ENCODE results near the gene HEATR5B.

HEATR5B gene

GRCh38 chr2:36976065-36976464 lies 108.1 kb downstream of the HEATR5B start:
- Histone ChIP-seq H3K9me3 (replicated peaks; ENCODE audit: insufficient read depth, low read length) (no peaks in the 10 kb centered on the region), H3K4me2 (ENCODE audit: low read depth, low read length) (no peak overlapping the region), H3K27me3 (replicated peaks; ENCODE audit: insufficient read depth, low read length) (no peaks in the 10 kb centered on the region), H4K20me1 (ENCODE audit: insufficient read depth, low read length) (no peaks in the 10 kb centered on the region), H3K4me1 (ENCODE audit: low read length) (no peaks in the 10 kb centered on the region), H3K9ac (ENCODE audit: low read length) (no peak overlapping the region), H3K4me3 (ENCODE audit: low read length) (no peak overlapping the region), H2AFZ (ENCODE audit: low read length) (no peak overlapping the region), H3K79me2 (ENCODE audit: low read length) (no peaks in the 10 kb centered on the region), H3K27ac (ENCODE audit: low read length) (no peak overlapping the region), H3F3A (ENCODE audit: insufficient read depth, low read length) (no peaks in the 10 kb centered on the region), H3K36me3 (replicated peaks; ENCODE audit: insufficient read depth, low read length) (no peaks in the 10 kb centered on the region), H3K9me2 (replicated peaks; ENCODE audit: insufficient read depth, low read length) (no peaks in the 10 kb centered on the region)
- TF ChIP-seq EZH2 (optimal IDR thresholded peaks at IDR 0.05; ENCODE audit: low read depth, low read length) (no peak), EZH2phosphoT487 (IDR thresholded peaks at IDR 0.05; ENCODE audit: low read length) (no peak), CTCF (IDR thresholded peaks at IDR 0.05; ENCODE audit: low read length) (no peak)
- no peak for DNase-seq

GRCh38 chr2:36975306-36975705 lies 108.9 kb downstream of the HEATR5B start:
- Histone ChIP-seq H3K27me3 (replicated peaks; ENCODE audit: insufficient read depth, low read length) (no peaks in the 10 kb centered on the region), H3K79me2 (ENCODE audit: low read length) (no peaks in the 10 kb centered on the region), H3K9ac (ENCODE audit: low read length) (no peak overlapping the region), H3K9me3 (replicated peaks; ENCODE audit: insufficient read depth, low read length) (no peaks in the 10 kb centered on the region), H3K4me2 (ENCODE audit: low read depth, low read length) (no peak overlapping the region), H3K27ac (ENCODE audit: low read length) (no peak overlapping the region), H4K20me1 (ENCODE audit: insufficient read depth, low read length) (no peaks in the 10 kb centered on the region), H3K4me3 (ENCODE audit: low read length) (no peak overlapping the region), H3F3A (ENCODE audit: insufficient read depth, low read length) (no peaks in the 10 kb centered on the region), H2AFZ (ENCODE audit: low read length) (no peak overlapping the region), H3K36me3 (replicated peaks; ENCODE audit: insufficient read depth, low read length) (no peaks in the 10 kb centered on the region), H3K4me1 (ENCODE audit: low read length) (no peaks in the 10 kb centered on the region), H3K9me2 (replicated peaks; ENCODE audit: insufficient read depth, low read length) (no peaks in the 10 kb centered on the region)
- no peak for TF ChIP-seq EZH2 (optimal IDR thresholded peaks at IDR 0.05; ENCODE audit: low read depth, low read length)
- TF ChIP-seq CTCF (IDR thresholded peaks at IDR 0.05; ENCODE audit: low read length), result no peak
- TF ChIP-seq EZH2phosphoT487 (IDR thresholded peaks at IDR 0.05; ENCODE audit: low read length), result no peak
- no peak for DNase-seq

GRCh38 chr2:36973320-36973719 lies 110.9 kb downstream of the HEATR5B start:
- Histone ChIP-seq H3K79me2 (ENCODE audit: low read length) (no peaks in the 10 kb centered on the region), H2AFZ (ENCODE audit: low read length) (no peak overlapping the region), H3F3A (ENCODE audit: insufficient read depth, low read length) (0 out of 2 replicates have a peak, but pooled peaks cover 2% of the 10 kb centered on the region), H3K4me2 (ENCODE audit: low read depth, low read length) (no peak overlapping the region), H3K4me1 (ENCODE audit: low read length) (no peaks in the 10 kb centered on the region), H3K9me2 (replicated peaks; ENCODE audit: insufficient read depth, low read length) (no peaks in the 10 kb centered on the region), H3K9ac (ENCODE audit: low read length) (no peak overlapping the region), H3K27ac (ENCODE audit: low read length) (no peak overlapping the region), H3K27me3 (replicated peaks; ENCODE audit: insufficient read depth, low read length) (no peaks in the 10 kb centered on the region), H4K20me1 (ENCODE audit: insufficient read depth, low read length) (no peaks in the 10 kb centered on the region), H3K36me3 (replicated peaks; ENCODE audit: insufficient read depth, low read length) (no peaks in the 10 kb centered on the region), H3K9me3 (replicated peaks; ENCODE audit: insufficient read depth, low read length) (no peaks in the 10 kb centered on the region), H3K4me3 (ENCODE audit: low read length) (no peak overlapping the region)
- TF ChIP-seq EZH2phosphoT487 (IDR thresholded peaks at IDR 0.05; ENCODE audit: low read length) (no peak), EZH2 (optimal IDR thresholded peaks at IDR 0.05; ENCODE audit: low read depth, low read length) (no peak), CTCF (IDR thresholded peaks at IDR 0.05; ENCODE audit: low read length) (no peak)
- no peak for DNase-seq
